Progenitor cell of endocrine pancreas (in vitro differentiated cells): Measurements from ENCODE around the gene AP1S3. TPM values are rescaled to one million over a fixed set of nuclear protein-coding genes. Genes with fewer than 3 reads are reported as not detected.

Source experiments
- DNase-seq: peaks from one replicate; pipeline ENCODE4 v3.0.0; 2021; ENCODE audit warnings: low spot score; ENCODE audit not compliant: unreplicated experiment
- H3K27ac Mint-ChIP-seq: 2 replicates; pipeline ENCODE4 v1.8.0; 2021; ENCODE audit warnings: mild to moderate bottlenecking, moderate library complexity, mixed read lengths
- H3K27me3 Mint-ChIP-seq: 2 replicates; pipeline ENCODE4 v1.8.0; 2021; ENCODE audit warnings: mixed read lengths
- H3K36me3 Mint-ChIP-seq: 2 replicates; pipeline ENCODE4 v1.8.0; 2022; ENCODE audit warnings: mixed read lengths; ENCODE audit not compliant: insufficient read depth
- H3K4me1 Mint-ChIP-seq: 2 replicates; pipeline ENCODE4 v1.8.0; 2021; ENCODE audit warnings: low read depth, mixed read lengths
- H3K4me3 Mint-ChIP-seq: 2 replicates; pipeline ENCODE4 v1.8.0; 2021; ENCODE audit warnings: low read depth, mild to moderate bottlenecking, moderate library complexity, mixed read lengths
- H3K9me3 Mint-ChIP-seq: 2 replicates; pipeline ENCODE4 v1.8.0; 2021; ENCODE audit warnings: low read depth, mixed read lengths
- CTCF ChIP-seq: fragments of 200-600 bp; sonication (generic); IDR thresholded peaks from one replicate; pipeline ENCODE4 v1.5.0; 2021; ENCODE audit warnings: antibody characterized with exemption, mild to moderate bottlenecking; ENCODE audit not compliant: unreplicated experiment
- total RNA-seq: library from RNA; stranded (reverse); gene quantifications from 2 replicates; pipeline ENCODE4 v1.2.1, GENCODE V29; 2021

Gene AP1S3
- total RNA-seq, 1 donor from 2014 or later: 11.5 TPM

- no peak for TF ChIP-seq CTCF
- Mint-ChIP-seq H3K4me1 (no peaks in the 10 kb centered on the region), H3K9me3 (peaks cover 5% of the 10 kb centered on the region), H3K27me3 (no peaks in the 10 kb centered on the region), H3K36me3 (no peaks in the 10 kb centered on the region), H3K27ac (no peak overlapping the region), H3K4me3 (no peak overlapping the region)
- DNase-seq: no peak
These were observed 100.9 kb downstream of the AP1S3 start for GRCh38 chr2:223736488-223736887.

GRCh38 chr2:223735659-223736244, 101.6 kb downstream of the AP1S3 start:
- Mint-ChIP-seq H3K4me3 (no peak overlapping the region), H3K27ac (no peak overlapping the region), H3K36me3 (no peaks in the 10 kb centered on the region), H3K27me3 (no peaks in the 10 kb centered on the region), H3K4me1 (no peaks in the 10 kb centered on the region), H3K9me3 (peaks cover 5% of the 10 kb centered on the region)
- TF ChIP-seq CTCF: no peak
- DNase-seq: no peak

DNA sequence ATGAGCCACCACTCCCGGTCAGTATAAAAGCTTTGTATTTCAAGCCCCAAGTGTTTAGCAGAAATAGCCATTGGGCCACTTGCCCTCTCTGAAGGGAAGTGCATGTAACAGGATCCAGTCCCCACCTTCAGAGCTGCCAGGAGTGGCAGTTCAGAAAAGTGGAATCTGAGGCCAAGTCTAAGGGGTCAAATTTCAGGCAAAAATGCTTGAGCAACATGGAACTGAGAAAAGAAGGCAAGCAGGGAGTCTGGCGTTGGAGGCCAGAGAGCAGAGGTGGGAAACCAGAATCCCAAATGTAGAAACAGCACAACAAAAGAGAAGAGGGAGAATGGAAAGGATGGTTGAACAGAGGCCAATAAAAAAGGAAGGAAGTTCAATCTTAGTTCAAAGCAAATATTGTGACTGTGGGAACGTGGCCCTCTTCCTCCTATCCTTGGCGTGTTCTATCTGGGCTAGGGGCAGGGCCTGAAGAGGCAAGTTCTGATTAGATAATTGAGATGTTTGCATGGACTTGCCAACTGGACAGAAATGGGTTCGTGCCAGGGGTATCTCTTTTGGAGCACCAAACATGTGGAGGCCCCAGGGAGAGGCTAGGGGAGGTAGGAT, 102.2 kb downstream of the AP1S3 start:
- Mint-ChIP-seq H3K9me3 (peaks cover 5% of the 10 kb centered on the region), H3K4me3 (no peak overlapping the region), H3K36me3 (no peaks in the 10 kb centered on the region), H3K4me1 (no peaks in the 10 kb centered on the region), H3K27ac (no peak overlapping the region), H3K27me3 (no peaks in the 10 kb centered on the region)
- no peak for TF ChIP-seq CTCF
- no peak for DNase-seq

GRCh38 chr2:223734346-223734745, 103.0 kb downstream of the AP1S3 start:
- no peak overlapping the region for H3K27ac Mint-ChIP-seq
- H3K4me3 Mint-ChIP-seq: no peak overlapping the region
- TF ChIP-seq CTCF: no peak
- no peaks in the 10 kb centered on the region for H3K36me3 Mint-ChIP-seq
- no peaks in the 10 kb centered on the region for H3K4me1 Mint-ChIP-seq
- no peaks in the 10 kb centered on the region for H3K27me3 Mint-ChIP-seq
- no peak for DNase-seq
- peaks cover 5% of the 10 kb centered on the region for H3K9me3 Mint-ChIP-seq

GRCh38 chr2:223732346-223732745, 105.0 kb downstream of the AP1S3 start:
- Mint-ChIP-seq H3K4me3 (no peak overlapping the region), H3K27me3 (no peaks in the 10 kb centered on the region), H3K4me1 (no peaks in the 10 kb centered on the region), H3K27ac (no peak overlapping the region), H3K9me3 (peaks cover 5% of the 10 kb centered on the region), H3K36me3 (no peaks in the 10 kb centered on the region)
- no peak for DNase-seq
- TF ChIP-seq CTCF: no peak
